Measurements from ENCODE around the gene FSTL3. TPM values are rescaled to one million over a fixed set of nuclear protein-coding genes. Genes with fewer than 3 reads are reported as not detected.

Gene FSTL3
- total RNA-seq, 2 experiments from 2014 or later: 3.4 to 7.3 TPM

- Histone ChIP-seq H3K4me1 (ENCODE audit: insufficient read depth, low read length, poor library complexity, severe bottlenecking) (peaks cover 5% of the 10 kb centered on the region), H2AFZ (ENCODE audit: low read length) (no peak overlapping the region), H3K36me3 (ENCODE audit: insufficient read depth, low read length) (no peaks in the 10 kb centered on the region), H3K9me2 (ENCODE audit: insufficient read depth, low read length) (no peaks in the 10 kb centered on the region), H3K4me3 (ENCODE audit: low read depth, low read length, poor library complexity, severe bottlenecking) (no peak overlapping the region), H3K79me2 (ENCODE audit: insufficient read depth, low read depth, low read length) (no peaks in the 10 kb centered on the region), H3K9me3 (ENCODE audit: low read length) (no peaks in the 10 kb centered on the region; the same call in 1 of the 2 replicates), H4K20me1 (ENCODE audit: insufficient read depth, low read length) (no peaks in the 10 kb centered on the region), H3K4me2 (ENCODE audit: low read length) (no peak overlapping the region), H3K27ac (ENCODE audit: low read depth, low read length, poor library complexity, severe bottlenecking) (no peak overlapping the region)
- POLR2A ChIA-PET: no interaction called here
- intact Hi-C loops (cut with micrococcal nuclease; ENCODE audit: unreplicated experiment): no loop called here
- CTCF ChIA-PET (ENCODE audit: unreplicated experiment): no interaction called here
- DNase-seq (ENCODE audit: low spot score): no peak
- TF ChIP-seq EZH2phosphoT487 (IDR thresholded peaks at IDR 0.05; ENCODE audit: borderline replicate concordance, low read depth, low read length): no peak
- TF ChIP-seq, protein P1, sequence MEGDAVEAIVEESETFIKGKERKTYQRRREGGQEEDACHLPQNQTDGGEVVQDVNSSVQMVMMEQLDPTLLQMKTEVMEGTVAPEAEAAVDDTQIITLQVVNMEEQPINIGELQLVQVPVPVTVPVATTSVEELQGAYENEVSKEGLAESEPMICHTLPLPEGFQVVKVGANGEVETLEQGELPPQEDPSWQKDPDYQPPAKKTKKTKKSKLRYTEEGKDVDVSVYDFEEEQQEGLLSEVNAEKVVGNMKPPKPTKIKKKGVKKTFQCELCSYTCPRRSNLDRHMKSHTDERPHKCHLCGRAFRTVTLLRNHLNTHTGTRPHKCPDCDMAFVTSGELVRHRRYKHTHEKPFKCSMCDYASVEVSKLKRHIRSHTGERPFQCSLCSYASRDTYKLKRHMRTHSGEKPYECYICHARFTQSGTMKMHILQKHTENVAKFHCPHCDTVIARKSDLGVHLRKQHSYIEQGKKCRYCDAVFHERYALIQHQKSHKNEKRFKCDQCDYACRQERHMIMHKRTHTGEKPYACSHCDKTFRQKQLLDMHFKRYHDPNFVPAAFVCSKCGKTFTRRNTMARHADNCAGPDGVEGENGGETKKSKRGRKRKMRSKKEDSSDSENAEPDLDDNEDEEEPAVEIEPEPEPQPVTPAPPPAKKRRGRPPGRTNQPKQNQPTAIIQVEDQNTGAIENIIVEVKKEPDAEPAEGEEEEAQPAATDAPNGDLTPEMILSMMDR (conservative IDR thresholded peaks at IDR 0.05; ENCODE audit: low read length): no peak
- BruUV-seq (replicated peaks): no TSS peak
Measured at GRCh38 chr19:715347-715746, 39.2 kb downstream of the FSTL3 start.

DNA sequence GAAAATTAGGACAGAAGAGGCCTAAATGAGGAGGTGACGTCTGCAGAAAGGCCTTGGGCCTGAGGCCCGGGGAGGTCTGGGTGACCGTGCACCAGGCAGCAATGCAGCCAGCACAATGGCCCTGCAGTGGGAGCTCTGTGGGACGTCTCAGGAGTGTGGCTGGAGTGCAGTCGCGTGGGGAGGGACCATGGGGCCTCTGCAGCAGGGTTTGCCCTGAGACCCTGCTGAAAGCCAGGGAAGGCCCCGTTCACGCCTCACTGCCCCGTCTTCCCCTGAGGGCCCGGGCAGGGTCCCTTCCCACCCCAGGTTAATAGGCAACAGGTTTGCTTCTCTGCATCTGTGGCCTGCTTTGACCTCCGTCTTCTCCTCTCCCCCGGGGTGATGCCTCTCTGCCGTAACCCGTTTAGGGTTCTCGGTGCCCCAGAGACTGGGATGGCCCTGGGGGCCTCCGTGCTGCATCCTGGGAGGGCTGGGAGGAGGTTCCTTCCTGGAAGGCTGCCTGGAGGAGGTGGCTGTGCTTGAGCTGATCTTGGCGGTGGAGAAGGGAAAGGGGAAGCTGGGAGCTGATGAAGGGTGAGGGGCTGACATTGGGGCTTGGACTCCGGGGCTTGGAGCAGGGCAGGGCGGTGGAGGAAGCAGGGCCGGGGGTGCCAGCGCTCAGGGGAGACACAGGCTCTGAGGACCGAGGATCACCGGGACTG is 42.2 kb downstream of the FSTL3 start:
- BruUV-seq (replicated peaks): no TSS peak
- intact Hi-C loops (cut with micrococcal nuclease; ENCODE audit: unreplicated experiment): no loop called here
- Histone ChIP-seq H3K36me3 (ENCODE audit: insufficient read depth, low read length) (no peaks in the 10 kb centered on the region), H2AFZ (ENCODE audit: low read length) (no peak overlapping the region), H3K79me2 (ENCODE audit: insufficient read depth, low read depth, low read length) (no peaks in the 10 kb centered on the region), H3K4me1 (ENCODE audit: insufficient read depth, low read length, poor library complexity, severe bottlenecking) (peaks cover 18% of the 10 kb centered on the region), H3K27ac (ENCODE audit: low read depth, low read length, poor library complexity, severe bottlenecking) (no peak overlapping the region), H3K9me3 (ENCODE audit: low read length) (no peaks in the 10 kb centered on the region; the same call in 1 of the 2 replicates), H3K9me2 (ENCODE audit: insufficient read depth, low read length) (no peaks in the 10 kb centered on the region), H3K4me3 (ENCODE audit: low read depth, low read length, poor library complexity, severe bottlenecking) (no peak overlapping the region), H4K20me1 (ENCODE audit: insufficient read depth, low read length) (no peaks in the 10 kb centered on the region), H3K4me2 (ENCODE audit: low read length) (no peak overlapping the region)
- DNase-seq (ENCODE audit: low spot score): no peak
- ChIA-PET POLR2A (no interaction called here), CTCF (ENCODE audit: unreplicated experiment) (no interaction called here)
- no peak for TF ChIP-seq EZH2phosphoT487 (IDR thresholded peaks at IDR 0.05; ENCODE audit: borderline replicate concordance, low read depth, low read length)
- TF ChIP-seq, protein P1 (conservative IDR thresholded peaks at IDR 0.05; ENCODE audit: low read length): no peak

GRCh38 chr19:718991-719512 is 42.9 kb downstream of the FSTL3 start:
- no peaks in the 10 kb centered on the region for H3K79me2 ChIP-seq (ENCODE audit: insufficient read depth, low read depth, low read length)
- no peak for TF ChIP-seq EZH2phosphoT487 (IDR thresholded peaks at IDR 0.05; ENCODE audit: borderline replicate concordance, low read depth, low read length)
- TF ChIP-seq, protein P1 (conservative IDR thresholded peaks at IDR 0.05; ENCODE audit: low read length): no peak
- no peaks in the 10 kb centered on the region for H4K20me1 ChIP-seq (ENCODE audit: insufficient read depth, low read length)
- H3K9me3 ChIP-seq (ENCODE audit: low read length): no peaks in the 10 kb centered on the region; the same call in 1 of the 2 replicates
- H3K4me2 ChIP-seq (ENCODE audit: low read length): no peak overlapping the region
- H3K9me2 ChIP-seq (ENCODE audit: insufficient read depth, low read length): no peaks in the 10 kb centered on the region
- BruUV-seq (replicated peaks): no TSS peak
- no peak overlapping the region for H3K4me3 ChIP-seq (ENCODE audit: low read depth, low read length, poor library complexity, severe bottlenecking)
- H2AFZ ChIP-seq (ENCODE audit: low read length): no peak overlapping the region
- no peak for DNase-seq (ENCODE audit: low spot score)
- CTCF ChIA-PET (ENCODE audit: unreplicated experiment): no interaction called here
- POLR2A ChIA-PET: no interaction called here
- intact Hi-C loops (cut with micrococcal nuclease; ENCODE audit: unreplicated experiment): no loop called here
- no peak overlapping the region for H3K27ac ChIP-seq (ENCODE audit: low read depth, low read length, poor library complexity, severe bottlenecking)
- no peaks in the 10 kb centered on the region for H3K36me3 ChIP-seq (ENCODE audit: insufficient read depth, low read length)
- H3K4me1 ChIP-seq (ENCODE audit: insufficient read depth, low read length, poor library complexity, severe bottlenecking): peaks cover 24% of the 10 kb centered on the region

Measured in OCI-LY7 (cell line).